ENCODE measurements around the gene MAP2K4. TPM values are rescaled to one million over a fixed set of nuclear protein-coding genes. Genes with fewer than 3 reads are reported as not detected.

MAP2K4 gene
- total and polyA plus RNA-seq, 2 of the 8 experiments (the other 6 are each of a cell fraction or from before 2014, with no cell fraction given): 14.2 to 37.3 TPM

DNA sequence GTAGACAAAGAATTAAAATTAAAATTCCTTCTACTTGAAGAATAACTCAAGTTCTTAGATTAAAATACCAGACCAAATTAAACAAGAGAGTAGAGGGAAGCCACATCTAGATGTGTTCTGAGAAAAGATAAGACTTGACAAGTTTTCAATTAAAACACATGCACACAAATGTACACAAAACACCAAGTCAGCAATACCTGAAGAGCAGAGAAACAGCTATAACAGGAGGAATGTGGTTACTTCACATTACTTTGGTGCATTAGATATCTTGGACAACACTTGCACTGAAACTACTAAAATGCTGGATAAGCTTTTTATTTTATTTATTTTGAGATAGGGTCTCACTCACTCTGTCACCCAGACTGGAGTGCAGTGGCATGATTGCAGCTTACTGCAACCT is 113.9 kb downstream of the MAP2K4 start (continued):
- TF ChIP-seq NRF1 (IDR thresholded peaks at IDR 0.05; ENCODE audit: low read depth, low read length): no peak
- TF ChIP-seq SP2 (IDR thresholded peaks at IDR 0.05; ENCODE audit: low read length): no peak
